Heart left ventricle (tissue), 16 donors: Measurements from ENCODE around the gene AGO3. TPM values are rescaled to one million over a fixed set of nuclear protein-coding genes. Genes with fewer than 3 reads are reported as not detected.

Experiments
- ATAC-seq, 4 donors: fragments of 200-7000 bp; cut with Tn5 transposase; one replicate each; pipeline ENCODE4 v1.9.1; 2020 to 2022; ENCODE audit warnings: moderate library complexity in 4 of 4, mild to moderate bottlenecking in 3 of 4, moderate number of reproducible peaks in 1 of 4
- DNase-seq, 5 donors: peaks; one replicate each; pipeline ENCODE4 v3.0.0-alpha.2; 2020
- H3K27ac ChIP-seq, 12 donors: fragments of 200-600 bp; sonication (generic) in 4 of 12; one replicate each; pipeline versions ENCODE4 v1.5.0 to v1.8.0; 2016 to 2022; ENCODE audit warnings: mild to moderate bottlenecking in 2 of 12
- H3K27me3 ChIP-seq, 9 donors: fragments of 200-600 bp; sonication (generic) in 2 of 9; one replicate each; pipeline versions ENCODE4 v1.5.1 to v1.8.0; 2016 to 2022; ENCODE audit warnings: mild to moderate bottlenecking in 3 of 9
- H3K36me3 ChIP-seq, 9 donors: fragments of 200-600 bp; sonication (generic) in 2 of 9; one replicate each; pipeline versions ENCODE4 v1.5.0 to v1.8.0; 2018 to 2022; ENCODE audit warnings: mild to moderate bottlenecking in 2 of 9
- H3K4me1 ChIP-seq, 12 donors: fragments of 200-600 bp; sonication (generic) in 4 of 12; one replicate each; pipeline versions ENCODE4 v1.5.0 to v1.8.0; 2016 to 2022; ENCODE audit warnings: mild to moderate bottlenecking in 3 of 12
- H3K4me3 ChIP-seq, 12 donors: fragments of 200-600 bp; sonication (generic) in 4 of 12; one replicate each; pipeline versions ENCODE4 v1.5.0 to v1.8.0; 2017 to 2022; ENCODE audit warnings: mild to moderate bottlenecking in 9 of 12, moderate library complexity in 4 of 12
- H3K9me3 ChIP-seq, 12 donors: fragments of 200-600 bp; sonication (generic) in 4 of 12; one replicate each; pipeline versions ENCODE4 v1.5.0 to v1.8.0; 2016 to 2022; ENCODE audit warnings: mild to moderate bottlenecking in 1 of 12
- POLR2A ChIP-seq, 2 donors: fragments of 450-650 bp; IDR thresholded peaks; one replicate each; pipeline ENCODE4 v1.6.1; 2017; ENCODE audit warnings: antibody characterized with exemption in 2 of 2, mild to moderate bottlenecking in 2 of 2, moderate library complexity in 2 of 2
- WGBS, 4 donors: extraction: QIAGEN DNeasy Blood & Tissue Kit in 2 of 4; methylation state at CpG; one replicate each; pipeline versions ENCODE4 v1.1.5 to v1.1.7; 2013 to 2018; 5-methylcytosine and 5-hydroxymethylcytosine counted together
- intact Hi-C, 10 donors: fragments of 100-400 bp; cut with DNase I; formaldehyde crosslinking; loops; one replicate each; pipeline versions ENCODE4 v1.11.1 to v1.14.2; 2022
- polyA plus RNA-seq, 2 donors: library from polyadenylated mRNA; stranded (reverse); fragments of 200-250 nt; gene quantifications; one replicate each; pipeline ENCODE4 v1.2.3, GENCODE V29; 2013
- total RNA-seq, 9 donors: library from RNA; depleted of rRNA in 2 of 9; stranded (reverse); fragments of >200 nt in 2 of 9; fragmentation: NEBNext Ultra II Directional in 3 of 9; extraction: Animal tissue kit (Norgen Biotek cat#: 25700) in 3 of 9; gene quantifications; one replicate each; pipeline versions ENCODE4 v1.1.0 to v1.2.4, GENCODE V29; 2016 to 2023
- TF ChIP-seq, protein P1 (sequence below), 12 donors: fragments of 200-600 bp; sonication (generic) in 4 of 12; IDR thresholded peaks; one replicate each; pipeline versions ENCODE4 v1.5.0 to v1.8.0; 2018 to 2022; ENCODE audit warnings: antibody characterized with exemption in 12 of 12, mild to moderate bottlenecking in 5 of 12
- donor health status: ischemic (EF 13 %, LVEDD 7.1; RV severe dilation, severe dysfunction).
- donor health status: healthy with polysubstance abuse.
- donor health status: DM: no; HTN: yes; CAD: no.
- donor health status: DM: no; HTN: no; CAD: no.
- donor health status: ischemic (EF 25% LVEDD 6.9; RV normal size, moderate dysfunction).
- donor health status: ischemic (EF 25% LVEDD 5.7; RV mildly dilated, moderate dysfunction).
- donor health status: healthy.
- donor health status: DM: yes; HTN: yes; CAD: no.
- donor health status: ischemic (EF 35%, LVEDD 5.7; RV mildly dilated, moderate dysfunction).
- donor health status: nonischemic (EF 11% LVEDD 7.7; RV severe dilation, severe dysfunction).
- donor health status: DM: yes; HTN: yes; CAD: no.
- donor health status: PGD.
- donor health status: ischemic (EF 29% LVEDD 5.4; RV normal size, mild dysfunction).
- donor health status: nonischemic (EF 23%, LVEDD 6.1; RV moderate dilation, normal function).

The AGO3 gene
- total and polyA plus RNA-seq, 11 donors: 2.8 to 18.8 (median 12.2) TPM

DNA sequence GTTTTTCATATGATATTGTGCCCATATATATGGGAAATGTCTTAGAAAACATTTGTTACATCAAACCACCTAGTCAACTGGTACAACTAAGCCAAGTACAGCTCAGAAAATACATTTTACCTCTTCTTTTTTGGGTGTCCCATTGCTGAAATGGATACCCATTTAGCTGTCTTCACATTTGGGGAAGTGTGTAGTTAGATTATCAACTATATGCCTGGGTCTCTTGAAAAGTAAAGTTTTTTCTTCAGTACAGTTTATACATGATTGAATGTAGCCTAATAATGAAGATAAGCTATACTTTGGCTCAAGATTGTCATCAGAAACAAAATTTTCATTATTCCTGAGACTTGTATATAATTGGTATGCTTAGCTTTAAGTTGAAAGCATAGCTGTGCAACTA, 2.0 kb downstream of the AGO3 start:
- peaks cover 0 to 7% (median 0%) of the 10 kb centered on the region in 12 donors for H3K9me3 ChIP-seq
- H3K36me3 ChIP-seq: no peaks in the 10 kb centered on the region
- H3K27me3 ChIP-seq: no peaks in the 10 kb centered on the region
- no peak for ATAC-seq
- no peak overlapping the region for H3K27ac ChIP-seq
- H3K4me1 ChIP-seq: peaks cover 0 to 36% (median 17%) of the 10 kb centered on the region in 12 donors
- DNase-seq: no peak
- H3K4me3 ChIP-seq: no peak overlapping the region
- TF ChIP-seq, protein P1, sequence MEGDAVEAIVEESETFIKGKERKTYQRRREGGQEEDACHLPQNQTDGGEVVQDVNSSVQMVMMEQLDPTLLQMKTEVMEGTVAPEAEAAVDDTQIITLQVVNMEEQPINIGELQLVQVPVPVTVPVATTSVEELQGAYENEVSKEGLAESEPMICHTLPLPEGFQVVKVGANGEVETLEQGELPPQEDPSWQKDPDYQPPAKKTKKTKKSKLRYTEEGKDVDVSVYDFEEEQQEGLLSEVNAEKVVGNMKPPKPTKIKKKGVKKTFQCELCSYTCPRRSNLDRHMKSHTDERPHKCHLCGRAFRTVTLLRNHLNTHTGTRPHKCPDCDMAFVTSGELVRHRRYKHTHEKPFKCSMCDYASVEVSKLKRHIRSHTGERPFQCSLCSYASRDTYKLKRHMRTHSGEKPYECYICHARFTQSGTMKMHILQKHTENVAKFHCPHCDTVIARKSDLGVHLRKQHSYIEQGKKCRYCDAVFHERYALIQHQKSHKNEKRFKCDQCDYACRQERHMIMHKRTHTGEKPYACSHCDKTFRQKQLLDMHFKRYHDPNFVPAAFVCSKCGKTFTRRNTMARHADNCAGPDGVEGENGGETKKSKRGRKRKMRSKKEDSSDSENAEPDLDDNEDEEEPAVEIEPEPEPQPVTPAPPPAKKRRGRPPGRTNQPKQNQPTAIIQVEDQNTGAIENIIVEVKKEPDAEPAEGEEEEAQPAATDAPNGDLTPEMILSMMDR (IDR thresholded peaks at IDR 0.05): no peak
- TF ChIP-seq POLR2A (IDR thresholded peaks at IDR 0.05): no peak
- intact Hi-C loops: loop anchor here in 1 of 10 donors (5.0 kb wide), 1 partner anchor 51 kb away; the partner anchor contains the start of gene AGO1

DNA sequence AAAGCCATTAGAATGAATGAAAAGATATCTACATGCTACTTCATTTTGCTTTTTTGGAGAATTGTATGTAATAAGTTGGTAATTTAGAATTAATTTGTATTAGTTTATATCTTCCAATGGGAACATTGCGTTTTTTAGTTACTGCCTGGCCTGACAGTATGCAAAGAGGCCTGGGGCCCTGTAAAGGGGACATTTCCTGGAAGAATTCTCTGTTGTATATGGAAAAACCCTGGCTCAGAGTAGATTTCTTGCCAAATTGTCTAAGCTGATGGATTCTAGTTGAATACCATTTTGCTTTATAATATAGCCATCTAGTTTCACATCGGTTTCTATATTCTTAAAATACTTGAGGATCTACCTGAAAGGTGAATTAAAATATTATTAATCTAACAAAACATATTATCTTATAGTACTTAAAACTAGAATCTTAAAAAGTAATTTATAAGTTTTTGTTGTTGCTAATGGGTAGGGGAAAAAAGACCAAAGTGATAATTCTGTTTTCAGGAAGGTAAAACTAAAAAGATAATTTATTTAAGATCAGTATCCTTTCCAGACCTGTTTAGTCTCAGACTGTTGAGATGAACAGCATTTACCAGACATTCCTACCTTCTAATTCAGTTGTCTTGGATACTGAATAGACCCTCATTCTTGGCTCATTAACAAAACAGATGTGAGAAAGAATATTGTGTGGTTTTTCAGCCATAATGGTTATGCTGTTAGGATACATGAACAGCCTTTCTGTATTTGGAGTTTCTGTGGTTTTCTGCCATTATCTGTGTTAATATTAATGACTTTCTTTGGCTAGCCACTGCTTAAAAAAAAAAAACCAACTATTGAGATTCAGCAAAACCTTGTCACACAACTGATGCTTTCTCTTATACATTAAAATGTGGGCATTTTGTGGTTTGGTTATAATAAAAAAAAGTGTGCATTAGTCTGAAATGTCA, 4.8 kb downstream of the AGO3 start:
- Histone ChIP-seq H3K36me3 (no peaks in the 10 kb centered on the region), H3K9me3 (peaks cover 0 to 7% (median 0%) of the 10 kb centered on the region in 12 donors), H3K4me1 (peaks cover 0 to 27% (median 13%) of the 10 kb centered on the region in 12 donors), H3K27ac (peak overlapping the region in 1 of 12 donors; percentile 1), H3K4me3 (no peak overlapping the region), H3K27me3 (no peaks in the 10 kb centered on the region)
- ATAC-seq (no peak), DNase-seq (no peak)
- WGBS, 4 donors: 54 to 67% (median 63%) methylated on average over 2 of the region's 2 CpGs
- intact Hi-C loops: no loop called here
- TF ChIP-seq POLR2A (IDR thresholded peaks at IDR 0.05): no peak
- TF ChIP-seq, protein P1 (IDR thresholded peaks at IDR 0.05): no peak

DNA sequence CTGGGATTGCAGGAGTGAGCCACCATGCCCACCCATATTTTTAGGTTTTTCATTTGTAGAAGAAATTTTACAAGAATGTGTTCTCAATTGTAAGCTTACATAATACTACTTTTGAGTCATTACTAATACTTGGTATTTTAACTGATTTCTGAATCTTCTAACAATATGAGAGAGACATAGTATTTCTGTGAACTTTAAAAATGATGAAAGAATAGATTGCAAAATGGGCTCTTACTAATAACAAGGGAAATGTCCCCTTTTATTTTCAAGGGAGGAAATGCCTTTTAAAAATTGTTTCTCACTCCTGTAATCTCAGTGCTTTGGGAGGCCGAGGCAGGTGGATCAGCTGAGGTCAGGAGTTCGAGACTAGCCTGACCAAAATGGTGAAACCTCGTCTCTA, 5.9 kb downstream of the AGO3 start:
- H3K4me3 ChIP-seq: no peak overlapping the region
- ATAC-seq (no peak), DNase-seq (no peak)
- H3K27ac ChIP-seq: no peak overlapping the region
- no peaks in the 10 kb centered on the region for H3K27me3 ChIP-seq
- no peaks in the 10 kb centered on the region for H3K36me3 ChIP-seq
- peaks cover 0 to 7% (median 0%) of the 10 kb centered on the region in 12 donors for H3K9me3 ChIP-seq
- TF ChIP-seq POLR2A (IDR thresholded peaks at IDR 0.05): no peak
- TF ChIP-seq, protein P1 (IDR thresholded peaks at IDR 0.05): no peak
- peaks cover 0 to 29% (median 12%) of the 10 kb centered on the region in 12 donors for H3K4me1 ChIP-seq
- 86 to 98% (median 94%) methylated on average over 3 of the region's 3 CpGs for WGBS, 4 donors
- intact Hi-C loops: no loop called here

DNA sequence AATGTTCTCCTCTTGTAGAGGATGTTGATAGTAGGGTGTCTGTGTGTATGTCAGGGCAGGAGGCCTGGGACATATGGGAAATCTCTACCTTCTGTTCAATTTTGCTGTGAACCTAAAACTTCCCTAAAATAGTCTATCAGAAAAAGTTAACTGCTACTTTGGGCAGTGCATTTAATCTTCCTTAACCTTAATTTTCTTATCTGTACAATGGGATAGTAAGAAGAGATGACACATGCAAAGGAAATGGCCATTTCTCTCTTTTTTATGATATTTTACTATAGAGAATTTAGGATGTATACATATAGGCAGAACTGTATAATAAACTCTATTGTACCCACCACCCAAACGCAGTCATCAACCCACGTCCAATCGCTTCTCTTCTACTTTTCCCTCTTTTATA, 8.6 kb downstream of the AGO3 start:
- intact Hi-C loops: no loop called here
- no peak overlapping the region for H3K4me3 ChIP-seq
- TF ChIP-seq, protein P1 (IDR thresholded peaks at IDR 0.05): no peak
- no peak for TF ChIP-seq POLR2A (IDR thresholded peaks at IDR 0.05)
- DNase-seq: no peak
- WGBS, 4 donors: 94 to 97% (median 96%) methylated on average over 3 of the region's 3 CpGs
- no peaks in the 10 kb centered on the region for H3K27me3 ChIP-seq
- H3K4me1 ChIP-seq: peaks cover 0 to 29% (median 8%) of the 10 kb centered on the region in 12 donors
- H3K9me3 ChIP-seq: peaks cover 0 to 7% (median 0%) of the 10 kb centered on the region in 12 donors
- H3K27ac ChIP-seq: no peak overlapping the region
- H3K36me3 ChIP-seq: no peaks in the 10 kb centered on the region
- no peak for ATAC-seq
